Measurements from ENCODE around the gene EVL. TPM values are rescaled to one million over a fixed set of nuclear protein-coding genes. Genes with fewer than 3 reads are reported as not detected.

The EVL gene
- total RNA-seq, 2 donors from 2014 or later: 42.5 to 98.4 TPM

DNA sequence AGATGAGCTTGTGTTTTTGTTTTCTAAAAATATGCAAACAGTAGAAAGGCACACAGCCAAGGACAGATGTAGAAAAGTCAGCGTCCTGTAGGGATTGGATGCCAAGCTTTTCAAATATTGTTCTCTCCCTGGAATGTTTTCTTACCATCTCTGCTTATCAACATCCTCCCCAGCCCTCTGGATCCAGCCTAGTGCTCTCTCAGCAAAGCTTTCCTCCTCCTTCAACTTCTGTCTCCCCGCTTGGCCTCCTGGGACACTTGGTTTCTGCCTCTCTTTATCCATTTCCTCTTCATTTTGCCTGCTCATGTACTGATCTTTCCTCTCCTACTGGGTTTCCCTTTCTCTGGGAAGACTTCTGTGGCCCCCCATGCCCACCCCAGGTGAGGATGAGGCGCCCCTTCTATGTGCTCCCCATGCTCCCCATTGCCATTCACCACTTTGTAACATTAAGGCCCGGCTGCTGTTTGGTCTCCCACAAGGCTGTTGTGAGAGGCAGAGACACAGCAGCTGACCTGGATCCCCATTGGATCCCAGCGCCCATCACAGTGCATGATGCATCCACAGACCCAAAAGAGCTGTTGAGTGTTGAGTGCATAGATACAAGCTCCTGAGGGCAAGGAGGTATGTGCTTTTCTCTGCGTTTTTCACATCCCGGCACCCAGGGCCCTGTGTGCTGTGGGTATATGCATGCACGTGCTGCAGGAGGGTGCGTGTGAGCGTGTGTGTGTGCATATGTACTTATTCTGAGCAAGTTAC, 38.2 kb downstream of the EVL start:
- TF ChIP-seq CTCF (IDR thresholded peaks at IDR 0.05) (no peak), POLR2AphosphoS5 (IDR thresholded peaks at IDR 0.05) (peak; percentile 23), POLR2A (IDR thresholded peaks at IDR 0.05) (no peak)
- H3K4me3 ChIP-seq: no peak overlapping the region
- H3K27me3 ChIP-seq (replicated peaks; ENCODE audit: insufficient read depth): no peaks in the 10 kb centered on the region
- H3K36me3 ChIP-seq: no peaks in the 10 kb centered on the region
- H3K27ac ChIP-seq: peak overlapping the region; percentile 20 to 46
- no peaks in the 10 kb centered on the region for H3K9me3 ChIP-seq
- DNase-seq (ENCODE audit: low spot score): no peak
- H3K4me1 ChIP-seq (replicated peaks): peaks cover 8% of the 10 kb centered on the region
- intact Hi-C loops (cut with DNase I): loop anchor here (10.0 kb wide), 1 partner anchor 79 kb away; no protein-coding TSS in a partner anchor
- WGBS: 79% methylated on average over 10 of the region's 10 CpGs

DNA sequence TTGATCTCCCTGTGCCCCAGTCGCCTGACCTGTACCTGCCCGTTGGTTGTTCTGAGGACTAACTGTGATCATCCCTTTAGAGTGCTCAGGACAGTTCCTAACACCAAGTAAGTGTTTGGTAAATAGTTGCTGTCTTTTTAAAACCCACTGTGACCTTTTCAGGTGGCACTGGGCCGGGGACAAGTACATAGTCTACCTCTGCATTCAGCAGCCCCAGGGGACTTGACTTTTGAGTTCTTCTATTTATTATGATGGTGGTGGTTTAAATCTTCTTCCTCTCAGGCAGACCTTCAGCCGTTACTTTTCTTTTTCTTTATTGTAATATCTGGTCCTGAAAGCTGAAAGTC, 38.8 kb downstream of the EVL start:
- no peak for TF ChIP-seq POLR2AphosphoS5 (IDR thresholded peaks at IDR 0.05)
- TF ChIP-seq CTCF (IDR thresholded peaks at IDR 0.05): no peak
- no peak for TF ChIP-seq POLR2A (IDR thresholded peaks at IDR 0.05)
- Histone ChIP-seq H3K36me3 (no peaks in the 10 kb centered on the region), H3K4me3 (no peak overlapping the region), H3K27ac (peak overlapping the region; percentile 20 to 46), H3K27me3 (replicated peaks; ENCODE audit: insufficient read depth) (no peaks in the 10 kb centered on the region), H3K9me3 (no peaks in the 10 kb centered on the region), H3K4me1 (replicated peaks) (peaks cover 8% of the 10 kb centered on the region)
- no peak for DNase-seq (ENCODE audit: low spot score)
- WGBS: 62% methylated on average over 4 of the region's 4 CpGs
- intact Hi-C loops (cut with DNase I): loop anchor here (10.0 kb wide), 1 partner anchor 79 kb away; no protein-coding TSS in a partner anchor

- intact Hi-C loops (cut with DNase I): loop anchor here (10.0 kb wide), 1 partner anchor 80 kb away; no protein-coding TSS in a partner anchor
Measured at GRCh38 chr14:100104523-100105300, 39.5 kb downstream of the EVL start.

DNA sequence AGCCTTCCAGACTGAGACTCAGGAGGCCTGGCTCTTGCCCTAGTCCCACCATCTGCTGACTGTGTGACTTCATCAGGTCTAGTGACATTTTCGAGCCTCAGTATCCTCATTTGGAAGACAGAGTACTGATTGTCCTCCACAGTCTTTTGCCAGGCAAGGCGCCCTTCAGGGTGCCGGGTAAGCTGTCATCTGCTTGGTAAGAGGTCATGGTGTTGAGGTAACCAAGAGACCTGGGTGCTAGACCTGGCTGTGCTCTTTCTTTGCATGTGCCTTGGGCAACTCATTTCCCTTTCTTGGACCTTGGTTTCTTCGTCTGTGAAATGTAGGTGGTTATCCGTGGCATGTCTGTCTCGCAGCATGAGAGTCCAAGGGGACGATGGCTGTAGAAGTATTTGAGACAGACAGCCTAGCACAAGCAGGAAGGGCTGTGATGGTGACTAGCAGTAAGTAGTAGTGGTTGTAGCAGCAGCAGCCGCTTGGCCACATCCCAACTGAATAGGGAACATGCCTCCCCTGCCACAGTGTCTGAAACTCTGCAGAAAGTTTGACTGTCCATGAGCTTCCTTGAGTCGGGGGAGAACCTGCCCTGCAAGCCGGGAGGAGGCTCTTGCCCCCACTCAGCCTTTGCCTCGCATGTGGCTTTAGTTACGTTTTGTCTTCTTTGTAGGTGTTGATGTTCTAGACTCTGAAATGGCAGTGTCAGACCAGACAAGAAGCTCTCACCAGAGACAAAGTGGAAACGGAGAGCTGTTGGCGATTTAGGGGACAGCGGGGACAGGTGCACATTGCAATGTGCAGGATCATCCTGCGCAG, 40.3 kb downstream of the EVL start:
- H3K36me3 ChIP-seq: no peaks in the 10 kb centered on the region
- TF ChIP-seq POLR2A (IDR thresholded peaks at IDR 0.05) (no peak), CTCF (IDR thresholded peaks at IDR 0.05) (no peak), POLR2AphosphoS5 (IDR thresholded peaks at IDR 0.05) (no peak)
- H3K4me1 ChIP-seq (replicated peaks): peaks cover 8% of the 10 kb centered on the region
- H3K9me3 ChIP-seq: no peaks in the 10 kb centered on the region
- WGBS: 88% methylated on average over 16 of the region's 16 CpGs
- no peaks in the 10 kb centered on the region for H3K27me3 ChIP-seq (replicated peaks; ENCODE audit: insufficient read depth)
- H3K4me3 ChIP-seq: no peak overlapping the region
- intact Hi-C loops (cut with DNase I): loop anchor here (2.0 to 10.0 kb wide), 2 partner anchors 81 to 87 kb away; no protein-coding TSS in a partner anchor
- DNase-seq (ENCODE audit: low spot score): no peak
- H3K27ac ChIP-seq: peak overlapping the region; percentile 29 to 44

More at GRCh38 chr14:100104523-100105300, 39.5 kb downstream of the EVL start:
- peaks cover 8% of the 10 kb centered on the region for H3K4me1 ChIP-seq (replicated peaks)
- H3K36me3 ChIP-seq: no peaks in the 10 kb centered on the region
- H3K4me3 ChIP-seq: no peak overlapping the region
- H3K27ac ChIP-seq: peak overlapping the region; percentile 44 to 46
- WGBS: 57% methylated on average over 7 of the region's 7 CpGs
- no peak for DNase-seq (ENCODE audit: low spot score)
- no peaks in the 10 kb centered on the region for H3K27me3 ChIP-seq (replicated peaks; ENCODE audit: insufficient read depth)
- no peaks in the 10 kb centered on the region for H3K9me3 ChIP-seq
- TF ChIP-seq POLR2AphosphoS5 (IDR thresholded peaks at IDR 0.05) (peak; percentile 76), POLR2A (IDR thresholded peaks at IDR 0.05) (no peak)

Data from prostate gland (tissue), 2 donors.